GM19193 (cell line): ENCODE results near the gene IER5.

Experiments used
- POLR2A ChIP-seq: IDR thresholded peaks from 4 replicates; pipeline ENCODE4 v1.6.1; 2011; ENCODE audit not compliant: insufficient read depth, insufficient read length; ENCODE audit errors: extremely low read depth

The IER5 gene

DNA sequence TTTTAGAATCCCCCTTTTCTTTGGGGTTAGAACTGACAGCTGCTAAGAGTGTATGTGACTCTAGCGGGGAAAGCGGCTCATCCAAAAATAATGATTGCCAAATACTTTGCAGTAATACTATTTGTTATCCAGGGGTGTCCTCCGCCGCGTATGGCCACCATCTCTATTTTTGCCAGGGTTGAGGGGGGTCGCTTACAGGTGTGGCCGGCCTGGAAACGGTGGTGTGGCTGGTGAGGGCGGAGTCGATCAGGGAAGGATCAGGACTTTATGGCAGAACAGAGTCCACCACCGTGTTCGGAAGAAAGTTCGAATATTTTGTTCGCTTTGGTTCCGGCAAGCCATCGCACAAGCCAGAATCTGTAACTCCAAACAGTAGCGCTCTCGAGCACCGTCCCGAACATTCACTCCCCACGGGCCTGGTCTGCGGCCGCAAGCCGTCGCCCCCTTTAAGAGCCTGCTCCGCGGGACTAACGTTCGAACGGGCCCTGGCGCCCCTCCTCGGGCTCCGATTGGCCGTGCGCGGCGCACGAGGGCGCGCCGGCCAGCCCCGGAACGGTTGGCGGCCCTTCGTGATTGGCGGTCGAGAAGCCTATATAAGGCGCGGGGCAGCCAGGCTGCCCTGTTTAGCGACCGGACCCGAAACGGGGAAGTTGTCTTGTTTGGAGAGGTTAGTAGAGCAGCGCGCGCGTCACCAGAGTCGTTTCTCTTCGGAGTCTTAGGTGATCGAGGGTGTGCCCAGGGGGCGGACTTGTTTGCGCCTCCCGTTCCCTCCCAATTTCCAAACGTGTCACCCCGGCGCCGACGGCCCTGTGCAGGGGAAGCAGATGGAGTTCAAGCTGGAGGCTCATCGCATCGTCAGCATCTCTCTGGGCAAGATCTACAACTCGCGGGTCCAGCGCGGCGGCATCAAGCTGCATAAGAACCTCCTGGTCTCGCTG is at the start of gene IER5:
Gene IER5, plus strand, starts transcription at position 622 of the 938 bp plus-strand sequence. Its CDS starts 203 bp downstream, at position 825.
- peak; percentile 100 for TF ChIP-seq POLR2A

DNA sequence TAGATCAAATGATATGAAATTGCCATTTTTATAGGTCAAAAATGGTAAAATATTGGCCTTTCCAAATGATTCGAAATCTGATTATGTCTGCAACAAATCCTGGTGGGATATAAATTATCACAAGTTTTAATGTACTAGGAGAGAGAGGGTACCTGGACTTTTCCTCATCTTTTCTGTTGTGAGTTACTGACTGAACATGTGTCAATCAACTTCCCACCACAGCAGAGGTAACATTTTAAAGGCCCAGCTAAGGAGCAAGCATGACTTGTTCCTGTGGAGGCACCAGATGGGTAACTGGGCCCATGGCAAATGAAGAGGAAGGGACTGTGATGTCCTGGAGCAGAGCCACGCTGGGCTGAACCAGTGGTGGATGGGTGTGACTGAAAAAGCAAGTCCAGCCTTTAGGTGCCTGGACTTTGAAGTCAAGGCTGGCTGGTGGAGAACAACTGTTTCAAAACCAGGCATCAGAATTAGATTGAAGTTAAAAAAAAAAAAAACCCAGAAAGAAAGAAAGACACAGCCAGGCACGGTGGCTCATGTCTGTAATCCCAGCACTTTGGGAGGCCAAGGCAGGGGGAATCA is 48.1 kb upstream of the IER5 start:
- no peak for TF ChIP-seq POLR2A

DNA sequence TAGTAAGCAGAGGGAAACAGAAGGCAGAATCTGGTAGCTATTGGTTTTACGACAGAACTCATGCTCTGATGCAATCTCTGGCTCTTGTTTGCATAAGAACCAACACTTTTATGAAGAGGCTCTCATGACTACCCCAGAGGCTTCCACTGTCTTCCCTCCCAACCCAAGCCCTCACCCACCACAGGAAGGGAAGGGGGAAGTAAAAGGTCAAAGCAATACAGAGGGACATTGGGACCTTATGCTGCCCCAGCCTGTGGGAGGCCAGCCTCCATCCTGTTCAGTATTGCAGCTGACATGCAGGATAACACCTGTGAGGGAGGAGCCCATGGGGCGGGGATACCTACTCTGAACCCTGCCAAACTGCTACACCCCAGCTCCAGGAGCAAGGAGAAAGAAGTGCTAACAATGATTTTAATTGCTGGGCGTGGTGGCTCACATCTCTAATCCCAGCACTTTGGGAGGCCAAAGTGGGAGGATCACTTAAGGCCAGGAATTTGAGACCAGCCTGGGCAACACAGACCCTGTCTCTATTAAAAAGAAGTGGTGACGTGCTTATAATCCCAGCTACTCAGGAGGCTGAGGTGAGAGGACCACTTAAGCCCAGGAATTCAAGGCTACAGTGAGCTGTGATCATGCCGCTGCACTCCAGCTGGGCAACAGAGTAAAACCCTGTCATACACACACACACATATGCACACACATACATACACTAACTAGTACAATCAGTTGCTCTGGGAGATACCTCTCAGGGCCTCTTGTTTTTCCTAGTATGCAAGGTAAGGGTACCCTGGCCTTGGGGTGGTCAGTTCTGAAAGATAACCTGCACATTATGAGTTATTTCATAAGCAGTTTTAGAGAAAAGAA is 45.2 kb upstream of the IER5 start:
- TF ChIP-seq POLR2A: no peak

DNA sequence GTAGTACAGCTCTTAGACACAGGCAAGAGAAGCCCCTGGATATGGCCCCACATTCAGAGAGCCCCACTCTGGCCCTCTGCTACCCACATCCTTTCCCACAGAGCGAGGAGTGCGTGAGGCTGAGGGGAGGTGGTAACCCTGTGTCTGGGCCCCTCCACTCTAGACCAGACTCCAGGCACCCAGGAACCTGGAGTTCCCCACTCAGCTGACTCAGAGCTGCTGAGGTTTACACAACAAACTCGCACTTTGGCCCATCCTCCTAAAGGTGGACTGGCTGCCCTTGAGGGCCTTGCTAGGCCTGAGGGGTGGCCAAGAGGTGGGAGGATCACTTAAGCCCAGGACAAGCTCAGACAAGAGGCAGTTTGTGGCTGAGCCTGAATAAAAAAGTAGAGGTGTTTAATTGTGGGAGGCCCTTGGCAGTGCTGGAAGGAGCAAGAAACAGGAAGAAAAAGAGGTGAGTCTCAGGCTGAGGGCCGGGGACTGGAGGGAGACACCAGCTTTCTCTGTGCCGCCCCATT is 44.0 kb upstream of the IER5 start:
- peak; percentile 19 for TF ChIP-seq POLR2A

DNA sequence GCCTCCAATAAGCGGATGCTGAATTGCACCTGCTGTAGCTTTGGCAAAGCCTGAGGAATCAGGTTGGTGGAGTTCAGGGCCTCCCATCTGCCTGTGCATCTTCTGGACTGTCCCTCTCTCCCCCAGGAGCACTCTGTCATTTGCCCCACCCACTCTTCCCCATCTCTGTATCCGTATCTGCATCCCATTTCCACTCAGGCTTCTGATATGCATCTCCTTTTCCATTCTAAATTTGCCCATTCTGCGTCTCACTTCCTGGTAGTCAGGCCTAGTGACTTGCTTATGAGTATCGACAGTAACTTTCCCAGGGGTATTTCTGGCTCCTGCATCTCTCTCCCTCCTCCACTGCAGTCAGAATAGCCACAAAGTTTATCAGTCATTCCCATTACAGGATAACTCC is 39.1 kb upstream of the IER5 start:
- TF ChIP-seq POLR2A: no peak

DNA sequence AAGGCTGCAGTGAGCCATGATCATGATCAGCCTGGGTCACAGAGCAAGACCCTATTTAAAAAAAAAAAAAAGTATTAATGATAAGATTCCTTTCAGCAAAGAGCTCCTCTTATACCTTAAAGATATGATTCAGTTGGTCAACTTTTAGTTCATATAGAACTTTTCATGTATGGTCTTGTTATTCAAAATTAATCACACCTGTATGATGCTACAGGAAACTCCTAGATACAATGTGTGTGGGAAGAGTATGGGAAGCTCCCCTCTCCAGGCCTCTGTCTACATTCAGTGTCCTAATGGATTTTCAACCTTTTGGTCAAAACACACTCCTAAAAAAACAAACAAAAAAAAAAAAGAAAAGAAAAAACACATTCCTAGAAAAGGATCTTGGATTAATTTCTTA is 37.6 kb upstream of the IER5 start:
- TF ChIP-seq POLR2A: no peak

DNA sequence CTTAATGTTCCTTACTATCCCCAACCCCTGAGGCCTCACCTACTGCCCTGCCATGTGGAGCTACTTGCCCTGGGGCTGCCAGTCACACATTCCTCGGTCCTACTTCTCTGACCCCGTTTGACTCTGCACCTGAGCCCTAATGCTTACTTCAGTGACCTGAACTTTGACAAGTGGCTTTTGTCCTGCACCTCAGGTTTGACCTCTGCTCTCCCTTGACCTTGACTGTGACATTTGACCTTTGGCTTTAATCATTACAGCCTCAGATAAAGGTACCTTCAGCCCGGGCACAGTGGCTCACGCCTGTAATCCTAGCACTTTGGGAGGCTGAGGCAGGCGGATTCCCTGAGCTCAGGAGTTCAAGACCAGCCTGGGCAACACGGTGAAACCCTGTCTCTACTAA is 31.9 kb upstream of the IER5 start:
- TF ChIP-seq POLR2A: no peak

DNA sequence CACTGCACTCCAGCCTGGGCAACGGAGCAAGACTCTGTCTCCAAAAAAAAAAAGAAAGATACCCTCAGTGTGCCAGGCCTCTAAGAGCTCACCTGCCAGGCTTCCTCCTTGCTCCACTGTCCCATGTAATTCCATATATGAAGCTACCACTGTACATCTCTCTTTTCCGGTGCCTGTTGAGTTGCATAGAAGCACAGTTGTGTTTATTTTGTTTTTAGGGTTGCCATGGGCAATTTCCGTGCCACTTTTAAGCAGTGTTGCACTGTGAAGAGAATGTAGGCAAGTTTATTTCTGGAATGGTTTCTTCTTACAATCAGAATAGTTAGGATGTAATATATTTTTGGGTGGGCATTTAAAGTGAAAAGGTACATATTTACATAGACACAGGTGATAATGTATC is 31.4 kb upstream of the IER5 start:
- no peak for TF ChIP-seq POLR2A

DNA sequence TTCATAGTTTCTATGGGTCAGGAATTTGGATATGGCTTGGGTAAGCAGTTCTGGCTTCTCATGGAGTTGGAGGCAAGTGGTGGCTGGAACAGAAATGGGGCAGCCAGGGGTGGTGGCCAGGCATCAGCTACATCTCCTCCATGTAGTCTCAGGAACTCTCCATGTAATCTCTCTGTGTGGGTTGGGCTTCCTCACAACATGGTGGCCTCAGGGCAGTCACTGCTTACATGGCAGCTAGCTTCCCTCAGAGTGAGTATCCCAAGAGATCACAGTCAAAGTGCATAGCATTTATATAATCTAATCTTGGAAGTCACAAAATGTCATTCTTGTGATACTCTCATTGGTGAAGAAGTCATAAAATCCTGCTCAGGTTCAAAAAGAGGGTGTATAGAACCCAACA is 29.1 kb upstream of the IER5 start:
- TF ChIP-seq POLR2A: no peak

DNA sequence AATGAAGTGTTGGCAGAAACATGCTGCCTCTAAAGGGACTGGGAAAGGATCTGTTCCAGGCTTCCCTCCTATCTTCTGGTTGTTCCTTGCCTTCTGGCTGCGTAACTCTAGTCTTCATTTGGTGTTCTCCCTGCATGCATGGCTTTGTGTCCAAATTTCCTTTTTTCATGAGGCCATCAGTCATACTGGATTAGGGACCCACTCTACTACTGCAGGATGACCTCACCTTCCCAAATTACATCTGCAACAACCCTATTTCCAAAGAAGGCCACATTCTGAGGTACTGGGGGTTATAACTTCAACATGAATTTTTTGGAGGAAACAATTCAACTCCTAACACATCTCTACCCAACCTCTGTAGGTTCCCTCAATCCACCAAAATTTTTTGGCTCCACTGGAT is 28.4 kb upstream of the IER5 start:
- TF ChIP-seq POLR2A: no peak

DNA sequence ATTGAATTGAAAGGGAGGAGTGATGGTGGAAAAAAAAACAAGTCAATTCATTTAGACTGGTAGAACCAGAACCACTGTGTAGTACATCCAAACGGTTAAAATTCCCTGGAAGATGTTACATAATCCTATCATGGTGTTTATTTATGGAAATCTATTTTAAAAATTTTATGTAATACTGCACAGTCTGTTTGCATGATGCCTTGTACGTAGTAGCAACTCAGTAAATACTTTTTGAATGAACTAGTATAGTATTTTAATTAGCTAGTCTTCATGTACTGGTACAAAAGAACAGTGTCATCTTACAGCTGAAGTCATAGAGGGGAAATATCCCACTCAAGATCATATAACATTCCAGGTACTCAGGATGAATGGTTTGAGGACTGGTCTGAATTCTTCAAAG is 27.0 kb upstream of the IER5 start:
- no peak for TF ChIP-seq POLR2A

DNA sequence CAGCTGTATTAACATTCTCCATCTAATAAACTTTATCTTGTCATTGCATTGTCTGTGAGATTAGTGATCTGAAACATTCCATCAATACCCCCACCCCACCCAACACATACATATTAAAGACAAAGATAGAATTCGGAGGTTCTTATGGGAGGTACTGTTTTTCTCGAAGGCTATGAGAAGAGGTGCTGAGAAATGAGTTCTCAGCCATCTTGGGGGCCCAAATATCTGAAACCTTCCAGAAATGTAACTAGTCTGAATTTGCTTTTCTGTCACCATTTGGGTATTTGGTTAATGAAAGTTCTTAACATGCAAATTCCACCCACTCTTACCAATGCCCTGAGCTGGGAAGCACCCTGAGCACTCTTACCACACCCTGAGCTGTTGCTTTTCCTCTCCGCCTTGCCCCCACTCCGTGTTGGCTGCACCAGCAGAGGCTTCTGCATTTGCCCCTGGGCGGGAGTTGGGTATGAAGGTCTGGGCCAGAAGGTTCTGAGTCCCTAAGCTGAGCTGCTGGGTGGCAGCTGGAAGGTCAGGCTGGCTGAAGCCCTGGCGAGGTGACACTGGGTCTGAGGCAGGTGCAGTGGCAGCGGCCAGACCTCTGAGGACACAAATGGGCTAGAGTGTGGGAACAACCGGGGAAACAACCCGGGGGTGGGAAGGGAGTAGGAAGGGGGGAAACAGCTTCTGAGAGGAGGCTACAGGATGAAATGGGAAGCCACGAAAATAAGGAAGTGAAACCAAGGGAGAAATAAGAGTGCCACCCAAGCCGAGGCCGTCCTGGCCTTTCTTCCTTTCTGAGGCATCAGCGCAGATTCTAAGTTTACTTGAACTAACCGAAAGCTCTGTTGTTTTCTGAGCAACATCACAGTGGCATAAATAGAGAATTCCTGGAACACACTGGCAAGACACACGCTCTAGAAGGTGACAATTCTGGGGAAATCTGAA is 26.3 kb upstream of the IER5 start:
- TF ChIP-seq POLR2A: peak; percentile 80

DNA sequence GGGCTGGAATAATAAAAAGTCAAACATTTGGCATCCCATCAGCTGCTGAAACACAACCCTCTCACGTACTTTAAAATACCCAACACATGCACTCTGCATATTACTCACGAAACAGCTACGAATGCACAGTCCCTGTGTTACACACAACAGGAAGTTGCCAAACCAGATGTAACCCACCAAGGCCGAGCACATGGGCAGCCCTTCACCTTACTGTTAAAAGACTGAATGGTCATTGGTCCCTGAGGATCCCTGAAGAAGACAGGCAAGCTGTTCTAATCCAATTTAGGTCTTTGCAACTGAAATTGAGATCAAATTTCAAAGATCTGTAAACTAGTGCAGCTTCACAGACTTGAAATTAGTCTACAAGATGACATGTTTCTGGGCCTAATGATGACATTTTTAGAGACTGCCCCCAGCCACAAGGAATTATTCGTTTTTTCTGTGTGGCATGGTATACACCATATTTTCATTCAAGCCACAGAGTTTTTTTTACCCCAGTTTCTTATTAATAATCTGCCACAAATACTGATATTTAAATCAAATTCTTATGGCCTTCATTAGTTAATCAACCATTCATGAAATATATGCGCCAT is 25.6 kb upstream of the IER5 start:
- peak; percentile 31 for TF ChIP-seq POLR2A
